GM04503 (cell line): ENCODE measurements around the gene SLC7A10.
"Not testable (repeated sequence)": the region's sequence is repeated elsewhere in the genome, so short reads cannot be mapped to it uniquely, and the experiment has no call there.

Source experiments
- DNase-seq: peaks from one replicate; pipeline ENCODE4 v3.0.0-alpha.2; 2012; ENCODE audit warnings: low read depth

The SLC7A10 gene

DNA sequence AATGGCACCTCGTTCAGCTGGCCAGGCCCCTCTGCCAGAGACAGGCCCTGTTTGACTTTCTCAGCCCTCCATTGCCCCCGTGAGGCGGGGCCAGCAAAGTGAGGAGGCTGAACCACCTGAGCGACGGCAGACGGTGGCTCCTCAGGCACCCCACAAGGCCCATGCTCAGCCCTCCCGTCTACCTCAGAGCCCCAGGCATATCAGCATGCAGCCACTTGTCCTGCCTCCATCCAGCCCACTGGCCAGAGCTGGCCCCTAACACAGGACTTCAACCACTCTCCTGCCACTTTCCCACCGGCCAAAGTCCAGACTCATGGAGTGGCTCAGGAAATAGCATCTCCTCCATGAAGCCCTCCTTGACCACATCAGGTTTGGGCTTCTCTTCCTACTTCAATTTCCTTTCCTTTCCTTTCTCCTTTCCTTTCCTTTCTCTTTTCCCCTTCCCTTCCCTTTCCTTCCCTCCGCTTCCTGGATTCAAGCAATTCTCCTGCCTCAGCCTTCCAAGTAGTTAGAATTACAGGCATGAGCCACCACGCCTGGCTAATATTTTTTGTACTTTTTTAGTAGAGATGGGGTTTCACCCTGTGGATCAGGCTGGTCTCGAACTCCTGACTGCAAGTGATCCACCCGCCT is 9.3 kb downstream of the SLC7A10 start:
- DNase-seq = no peak

DNA sequence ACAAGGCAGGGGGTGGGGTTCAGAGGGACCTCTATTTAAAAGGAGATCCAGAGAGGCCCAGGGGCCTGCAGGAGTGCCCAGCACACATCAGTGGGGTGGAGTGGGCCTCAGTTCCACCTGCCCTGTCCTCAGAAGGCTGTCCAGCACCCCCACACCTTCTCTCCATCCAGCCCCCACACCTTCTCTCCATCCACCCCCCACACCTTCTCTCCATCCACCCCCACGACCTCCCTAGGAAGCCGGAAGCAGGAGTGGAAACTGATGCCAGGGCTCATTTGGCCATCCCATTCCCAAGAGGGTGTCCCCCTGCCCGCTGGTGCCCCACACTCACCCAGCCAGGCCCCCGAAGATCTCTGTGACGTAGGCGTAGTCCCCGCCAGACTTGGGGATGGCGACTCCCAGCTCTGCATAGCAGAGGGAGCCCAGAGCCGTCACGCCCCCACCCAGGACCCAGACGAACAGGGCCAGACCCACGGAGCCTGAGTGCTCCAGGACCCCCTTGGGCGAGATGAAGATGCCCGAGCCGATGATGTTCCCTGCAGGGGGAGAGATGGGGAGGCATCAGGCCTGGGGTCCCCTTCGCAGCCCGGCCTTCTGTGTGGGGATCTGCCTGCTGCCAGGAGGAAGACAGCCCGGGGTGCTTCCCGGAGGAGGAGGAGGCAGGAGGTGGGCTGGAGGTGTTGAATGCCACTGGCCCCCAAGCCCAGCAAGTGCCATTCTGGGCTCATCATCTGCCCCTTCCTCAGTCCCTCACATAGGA is 10.0 kb downstream of the SLC7A10 start:
- no peak for DNase-seq

DNA sequence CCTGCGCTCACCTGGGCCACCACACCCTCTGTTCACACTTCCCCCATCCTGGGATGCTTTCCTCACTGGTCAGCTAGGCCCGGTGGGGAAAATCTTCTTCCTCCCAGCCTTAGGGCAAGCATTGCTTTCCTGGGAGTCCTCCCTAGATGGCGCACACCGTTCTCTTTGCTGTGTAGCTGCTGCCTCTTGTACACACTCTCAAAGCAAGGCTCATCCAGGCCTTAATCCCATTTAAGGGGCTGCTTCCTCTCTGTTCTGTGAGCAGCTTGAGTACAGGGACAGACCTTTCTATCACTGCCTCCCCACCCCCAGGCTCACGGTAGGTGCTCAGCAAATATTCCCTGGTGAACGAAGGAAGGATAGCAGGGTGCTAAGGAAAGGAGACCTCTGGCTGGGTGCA is 11.1 kb downstream of the SLC7A10 start:
- DNase-seq = no peak

DNA sequence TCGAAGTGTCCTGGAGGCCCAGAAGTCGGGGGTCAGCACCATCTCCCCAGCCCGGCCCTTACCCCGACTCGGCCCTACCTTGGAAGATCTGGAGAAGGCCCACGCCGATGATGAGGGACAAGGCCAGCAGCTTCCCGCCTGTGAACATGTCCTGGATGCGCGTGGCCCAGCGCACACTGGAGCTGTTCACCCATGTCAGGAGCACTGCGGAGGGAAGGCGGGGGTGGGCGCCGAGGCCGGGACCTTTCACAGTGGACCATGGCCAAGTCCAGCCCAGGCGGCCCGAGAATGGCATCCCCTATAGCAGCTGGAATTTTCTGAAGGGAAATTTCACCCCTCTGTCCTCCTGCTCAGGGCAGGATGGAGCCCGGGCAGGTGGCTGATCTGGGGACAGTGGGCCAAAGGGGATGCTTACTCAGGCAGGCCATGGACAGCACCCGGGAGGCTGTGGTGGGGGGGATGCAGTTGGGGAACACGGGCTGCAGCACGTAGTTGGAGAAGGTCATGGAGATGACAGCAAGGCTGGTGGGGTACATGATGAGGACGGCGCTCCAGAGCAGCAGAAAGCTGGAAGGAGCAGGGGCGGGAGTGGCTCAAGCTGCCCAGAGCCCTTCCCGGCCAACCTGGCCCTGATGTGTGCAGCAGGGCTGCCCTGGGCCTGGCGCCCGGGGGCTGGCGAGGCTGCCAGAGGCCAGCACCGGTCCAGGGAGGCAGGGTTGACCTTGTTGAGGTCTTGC is 13.0 kb downstream of the SLC7A10 start:
- no peak for DNase-seq

DNA sequence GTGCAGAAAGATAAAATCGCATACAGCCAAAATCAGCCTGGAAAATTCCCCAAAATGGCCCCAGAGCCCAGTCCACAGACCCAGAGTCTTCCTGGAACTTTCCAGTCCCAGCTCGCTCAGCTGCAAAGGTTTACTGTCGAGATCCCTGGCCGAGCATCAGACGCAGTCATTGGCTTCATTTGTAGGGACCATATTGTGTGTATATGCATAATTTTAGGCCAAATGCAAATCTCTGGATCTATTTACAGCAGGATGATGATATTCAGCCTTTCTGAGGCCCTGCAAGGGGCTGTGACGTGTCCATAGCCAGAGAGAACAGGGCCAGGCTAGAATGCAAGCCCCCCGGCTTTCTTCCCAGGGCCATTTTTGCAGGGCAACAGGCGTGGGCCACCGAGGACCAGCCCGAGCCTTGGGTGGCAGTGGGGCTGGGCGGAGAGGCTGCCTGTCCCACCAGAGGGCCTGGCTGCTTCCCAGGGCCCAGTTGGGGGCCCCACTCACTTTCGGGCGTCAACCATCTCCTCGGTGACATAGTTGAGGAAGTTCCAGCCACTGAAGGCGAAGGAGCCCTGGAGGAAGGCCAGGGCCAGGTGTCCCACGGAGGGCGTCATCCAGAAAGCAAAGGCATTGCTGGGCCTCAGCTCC is 13.7 kb downstream of the SLC7A10 start:
- no peak for DNase-seq

DNA sequence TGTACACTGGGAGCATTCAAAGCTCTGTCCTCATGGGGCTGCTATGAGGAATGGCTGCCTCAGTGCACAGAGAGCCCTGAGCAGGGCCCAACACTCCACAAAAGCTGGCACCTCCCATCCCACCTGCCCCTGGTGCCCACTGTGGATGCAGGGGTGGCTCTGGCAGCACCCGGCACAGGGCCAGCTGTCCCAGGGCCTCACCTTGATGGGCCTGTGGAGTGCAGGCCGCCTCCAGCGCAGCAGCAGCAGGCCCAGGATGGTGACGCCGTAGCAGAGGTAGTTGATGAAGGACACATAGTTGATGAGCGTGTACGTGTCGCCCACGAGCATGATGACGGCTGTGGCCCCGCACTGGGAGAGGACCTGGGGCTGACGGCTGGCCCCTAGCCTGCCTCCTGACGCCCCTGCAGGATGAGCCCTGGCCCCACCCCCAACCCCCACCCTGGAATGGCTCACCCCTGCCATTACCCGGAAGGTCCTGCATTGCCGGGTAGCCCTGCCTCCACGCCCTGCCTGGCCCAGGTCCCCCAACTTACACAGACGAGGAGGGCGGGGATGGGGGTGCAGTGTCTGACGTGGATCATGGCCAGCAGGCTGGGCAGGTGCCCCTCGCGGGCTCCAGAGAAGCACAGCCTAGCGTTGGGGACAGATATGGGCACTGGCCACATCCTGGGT is 15.2 kb downstream of the SLC7A10 start:
- no peak for DNase-seq

DNA sequence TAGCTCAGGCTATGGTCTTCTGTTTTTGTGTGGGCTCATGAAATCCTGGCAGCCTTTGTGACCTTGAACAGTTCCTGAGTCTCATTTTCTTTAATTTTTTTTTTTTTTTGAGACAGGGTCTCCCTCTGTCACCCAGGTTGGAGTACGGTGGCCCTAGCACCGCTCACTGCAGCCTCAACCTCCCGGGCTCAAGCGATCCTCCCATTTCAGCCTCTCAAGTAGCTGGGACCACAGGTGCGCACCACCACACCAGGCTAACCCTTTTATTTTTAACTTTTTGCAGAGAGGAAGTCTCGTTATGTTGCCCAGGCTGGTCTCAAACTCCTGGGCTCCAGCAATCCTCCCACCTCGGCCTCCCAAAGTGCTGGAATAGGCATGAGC is 15.8 kb downstream of the SLC7A10 start:
- not testable (repeated sequence) for DNase-seq

DNA sequence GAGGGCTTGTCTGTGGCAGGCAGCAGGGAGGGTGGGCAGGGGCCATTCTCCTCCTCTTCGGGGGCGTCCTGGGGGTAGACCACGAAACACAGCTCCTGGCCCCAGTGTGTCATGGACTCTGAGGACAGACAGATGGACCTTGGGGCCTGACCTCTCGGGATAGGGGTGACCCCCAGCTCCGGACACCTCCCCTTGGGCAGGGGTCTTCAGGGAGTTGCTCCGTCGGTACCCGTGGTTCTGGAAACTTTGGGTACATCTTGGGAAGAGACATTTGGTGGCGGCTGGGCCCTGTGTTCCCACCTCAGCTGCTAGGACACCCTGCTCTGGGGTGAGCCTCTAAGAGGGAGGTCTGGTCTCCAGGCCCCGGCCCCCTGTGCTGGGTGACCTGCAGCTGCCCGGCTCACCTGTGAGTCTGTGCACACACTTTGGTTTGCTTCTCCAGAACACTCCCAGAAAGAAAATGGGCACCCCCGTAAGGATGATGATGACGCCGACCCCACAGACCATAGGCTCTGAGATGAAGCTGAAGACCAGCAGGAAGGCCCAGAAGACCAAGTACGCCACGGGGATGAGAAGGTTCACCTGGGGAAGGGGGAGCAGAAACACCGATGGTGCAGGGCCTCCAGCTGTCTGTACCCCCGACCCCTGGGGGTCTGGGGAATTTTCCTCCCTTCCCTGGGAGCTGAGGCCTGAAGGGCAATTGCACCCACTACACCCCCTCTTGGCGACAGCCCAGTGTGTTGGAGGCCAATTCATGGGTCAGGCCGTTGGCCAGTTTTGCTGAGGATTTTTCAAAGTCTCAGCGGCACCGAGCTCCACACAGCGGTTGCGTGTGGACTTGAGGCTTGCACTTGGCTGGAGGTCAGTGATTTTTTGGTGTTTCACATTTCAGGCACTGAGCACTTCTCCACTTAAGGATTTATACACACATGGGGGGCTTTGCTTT is 16.5 kb downstream of the SLC7A10 start:
- no peak for DNase-seq

DNA sequence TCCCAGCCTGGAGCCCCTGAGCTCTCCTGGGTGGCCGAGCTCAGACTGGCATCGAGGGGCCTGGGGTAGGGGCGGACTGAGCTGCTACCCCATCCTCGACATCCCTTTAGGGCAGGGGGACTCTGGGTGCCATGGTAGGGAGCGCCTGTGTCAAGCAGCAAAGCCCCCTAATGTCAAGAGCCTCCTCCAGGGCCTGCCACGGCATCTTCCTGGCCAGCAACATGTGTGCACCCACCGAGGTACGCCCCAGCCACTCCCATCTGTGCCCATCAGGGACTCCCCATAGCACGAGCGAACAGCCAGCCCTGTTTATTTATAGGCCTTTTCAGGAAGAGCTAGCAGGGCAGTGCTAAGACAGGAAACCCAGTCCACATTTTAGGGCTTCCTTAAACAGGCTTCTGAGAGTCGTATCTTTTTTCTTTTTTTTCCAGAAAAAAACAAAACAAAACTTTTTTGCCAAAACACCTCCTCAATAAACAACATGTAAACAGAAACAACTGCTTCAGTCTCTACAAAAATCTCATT is 17.2 kb downstream of the SLC7A10 start:
- no peak for DNase-seq

DNA sequence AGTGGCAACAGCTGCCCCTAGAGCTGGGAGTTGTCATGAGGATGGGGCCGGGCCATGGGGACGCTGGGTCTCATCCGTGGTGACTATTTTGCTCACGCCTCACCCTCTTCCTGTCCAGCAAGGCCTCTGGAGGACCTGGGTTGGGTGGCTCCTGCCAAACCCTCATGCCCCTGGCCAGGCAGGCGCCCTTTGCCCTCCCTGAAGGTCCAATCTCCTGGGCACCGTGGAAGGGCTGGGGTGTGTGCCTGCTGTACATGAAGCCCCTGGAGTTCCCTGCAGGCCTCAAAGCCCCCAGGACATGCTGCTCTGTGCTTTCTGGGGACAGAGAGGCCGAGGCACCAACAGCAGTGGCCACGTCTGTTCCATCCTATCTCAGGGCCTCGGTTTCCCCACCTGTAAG is 17.7 kb downstream of the SLC7A10 start:
- DNase-seq = no peak

DNA sequence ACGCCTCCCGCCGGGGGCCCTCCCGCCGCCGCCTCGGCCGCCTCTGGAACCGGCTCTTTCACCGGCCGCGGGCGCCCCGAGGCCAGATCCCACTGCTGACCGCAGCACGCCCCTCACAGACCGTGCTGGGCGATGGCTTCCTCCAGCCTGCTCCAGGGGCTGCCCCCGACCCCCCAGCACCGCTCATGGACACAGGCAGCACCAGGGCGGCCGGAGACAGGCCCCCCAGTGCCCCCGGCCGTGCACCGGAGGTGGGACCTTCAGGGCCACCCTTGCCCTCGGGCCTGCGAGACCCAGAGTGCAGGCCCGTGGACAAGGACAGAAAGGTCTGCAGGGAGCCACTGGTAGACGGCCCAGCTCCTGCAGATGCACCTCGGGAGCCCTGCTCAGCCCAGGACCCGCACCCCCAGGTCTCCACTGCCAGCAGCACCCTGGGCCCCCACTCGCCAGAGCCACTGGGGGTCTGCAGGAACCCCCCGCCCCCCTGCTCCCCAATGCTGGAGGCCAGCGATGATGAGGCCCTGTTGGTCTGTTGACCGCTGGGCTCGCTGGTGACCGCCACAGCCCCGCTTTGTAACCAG is 18.5 kb downstream of the SLC7A10 start:
- DNase-seq = no peak

DNA sequence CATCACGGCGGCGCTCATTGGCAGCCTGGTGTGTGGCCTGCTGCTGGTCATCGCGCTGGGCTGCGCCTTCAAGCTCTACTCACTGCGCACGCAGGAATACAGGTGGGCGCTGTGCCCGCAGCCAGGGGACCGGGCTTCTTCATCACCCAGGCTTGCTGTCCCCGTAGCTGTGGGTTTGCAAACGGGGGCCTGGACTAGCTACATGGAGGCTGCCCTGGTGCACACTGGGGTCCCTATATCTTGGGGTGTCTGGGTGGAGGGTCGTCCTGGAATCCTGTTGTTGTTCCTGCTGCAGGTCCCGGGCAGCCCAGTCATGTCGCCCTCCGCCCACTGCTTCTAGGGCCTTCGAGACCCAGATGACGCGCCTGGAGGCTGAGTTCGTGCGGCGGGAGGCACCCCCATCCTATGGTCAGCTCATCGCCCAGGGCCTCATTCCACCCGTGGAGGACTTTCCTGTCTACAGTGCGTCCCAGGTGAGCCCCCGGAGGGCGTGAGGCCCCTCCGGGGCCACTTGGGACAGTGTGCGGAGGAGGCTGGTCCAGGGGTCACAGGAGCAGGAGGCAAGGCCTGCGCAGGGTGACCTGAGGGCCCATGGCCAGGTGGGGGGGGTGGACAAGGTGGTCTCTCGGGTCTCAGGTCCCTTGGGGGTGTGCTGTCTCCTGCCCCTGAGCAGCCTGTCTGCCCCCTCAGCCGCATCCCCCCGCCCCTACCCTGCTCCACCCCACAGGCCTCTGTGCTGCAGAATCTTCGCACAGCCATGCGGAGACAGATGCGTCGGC is 19.2 kb downstream of the SLC7A10 start:
- DNase-seq = no peak

DNA sequence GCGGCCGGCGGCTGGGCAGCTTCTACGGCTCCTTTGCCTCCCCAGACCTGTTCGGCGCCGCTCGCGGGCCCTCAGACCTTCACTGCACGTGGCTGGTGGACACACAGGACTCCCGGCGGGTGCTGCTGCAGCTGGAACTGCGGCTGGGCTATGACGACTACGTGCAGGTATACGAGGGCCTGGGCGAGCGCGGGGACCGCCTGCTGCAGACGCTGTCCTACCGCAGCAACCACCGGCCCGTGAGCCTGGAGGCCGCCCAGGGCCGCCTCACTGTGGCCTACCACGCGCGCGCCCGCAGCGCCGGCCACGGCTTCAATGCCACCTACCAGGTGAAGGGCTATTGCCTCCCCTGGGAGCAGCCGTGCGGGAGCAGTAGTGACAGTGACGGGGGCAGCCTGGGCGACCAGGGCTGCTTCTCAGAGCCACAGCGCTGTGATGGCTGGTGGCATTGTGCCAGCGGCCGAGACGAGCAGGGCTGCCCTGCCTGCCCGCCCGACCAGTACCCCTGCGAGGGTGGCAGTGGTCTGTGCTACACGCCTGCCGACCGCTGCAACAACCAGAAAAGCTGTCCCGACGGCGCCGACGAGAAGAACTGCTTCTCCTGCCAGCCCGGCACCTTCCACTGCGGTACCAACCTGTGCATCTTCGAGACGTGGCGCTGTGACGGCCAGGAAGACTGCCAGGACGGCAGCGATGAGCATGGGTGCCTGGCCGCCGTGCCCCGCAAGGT is 20.0 kb downstream of the SLC7A10 start:
- no peak for DNase-seq

DNA sequence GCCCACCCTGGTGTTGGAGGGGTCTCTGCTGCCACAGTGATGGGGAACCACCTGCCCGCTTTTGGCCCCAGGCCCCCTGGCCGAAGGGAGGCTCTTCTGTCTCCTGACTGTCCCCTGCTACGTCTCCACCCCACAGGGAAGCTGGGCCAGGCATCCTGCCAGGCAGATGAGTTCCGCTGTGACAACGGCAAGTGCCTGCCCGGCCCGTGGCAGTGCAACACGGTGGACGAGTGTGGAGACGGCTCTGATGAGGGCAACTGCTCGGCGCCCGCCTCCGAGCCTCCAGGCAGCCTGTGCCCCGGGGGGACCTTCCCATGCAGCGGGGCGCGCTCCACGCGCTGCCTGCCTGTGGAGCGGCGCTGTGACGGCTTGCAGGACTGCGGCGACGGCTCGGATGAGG is 20.5 kb downstream of the SLC7A10 start:
- no peak for DNase-seq

DNA sequence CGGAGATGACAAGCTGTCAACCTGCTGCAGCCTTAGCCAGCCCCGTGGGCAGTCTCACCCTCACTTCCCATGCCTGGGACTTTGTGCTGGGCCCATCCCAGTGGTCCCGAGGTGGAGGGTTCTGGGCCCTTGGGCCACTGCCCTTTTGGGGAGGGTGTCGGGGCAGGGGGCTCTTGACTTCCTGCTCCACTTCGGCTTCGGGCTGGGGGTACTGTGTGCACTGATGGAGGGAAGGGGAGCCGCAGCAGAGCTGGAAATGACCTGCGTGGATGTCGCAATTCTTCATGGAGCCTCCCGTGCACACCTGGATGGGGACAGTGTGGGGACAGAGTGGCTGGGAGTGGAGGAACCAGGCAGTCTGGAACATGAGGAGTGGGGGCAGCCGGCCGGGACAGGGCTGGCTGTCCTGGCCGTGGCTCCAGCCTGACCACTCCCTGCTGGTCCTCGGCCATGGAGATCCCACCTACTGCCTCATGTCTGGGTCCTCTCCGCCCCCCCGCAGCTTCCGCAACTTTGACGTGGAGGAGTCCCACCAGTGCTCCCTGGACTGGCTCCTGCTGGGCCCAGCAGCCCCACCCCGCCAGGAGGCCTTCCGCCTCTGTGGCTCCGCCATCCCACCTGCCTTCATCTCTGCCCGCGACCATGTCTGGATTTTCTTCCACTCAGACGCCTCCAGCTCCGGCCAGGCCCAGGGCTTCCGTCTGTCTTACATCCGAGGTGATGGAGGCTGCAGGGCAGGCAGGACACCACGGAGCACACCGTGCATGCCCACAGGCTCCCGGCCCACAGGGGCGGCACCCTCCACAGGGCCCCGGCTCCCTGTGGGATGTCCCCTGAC is 21.3 kb downstream of the SLC7A10 start:
- no peak for DNase-seq

DNA sequence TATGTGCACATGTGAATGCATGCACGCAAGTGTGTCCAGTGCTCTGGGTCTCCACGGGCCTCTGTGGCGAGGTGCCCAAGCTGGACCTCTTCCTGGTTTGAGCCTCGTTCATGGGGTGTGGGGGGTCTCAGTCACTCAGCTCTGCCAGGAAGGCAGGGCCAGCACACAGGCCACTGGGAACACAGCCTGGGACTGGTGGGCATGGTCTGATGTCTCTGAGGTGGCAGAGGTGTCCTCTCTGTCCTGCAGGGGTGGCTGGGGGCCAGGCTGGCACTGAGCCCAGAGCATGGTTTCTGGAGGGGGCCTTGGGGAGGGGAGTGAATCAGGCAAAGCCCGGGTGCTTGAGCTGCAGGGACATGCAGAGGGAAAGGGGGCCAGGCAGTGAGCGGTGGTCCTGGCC is 22.1 kb downstream of the SLC7A10 start:
- no peak for DNase-seq

DNA sequence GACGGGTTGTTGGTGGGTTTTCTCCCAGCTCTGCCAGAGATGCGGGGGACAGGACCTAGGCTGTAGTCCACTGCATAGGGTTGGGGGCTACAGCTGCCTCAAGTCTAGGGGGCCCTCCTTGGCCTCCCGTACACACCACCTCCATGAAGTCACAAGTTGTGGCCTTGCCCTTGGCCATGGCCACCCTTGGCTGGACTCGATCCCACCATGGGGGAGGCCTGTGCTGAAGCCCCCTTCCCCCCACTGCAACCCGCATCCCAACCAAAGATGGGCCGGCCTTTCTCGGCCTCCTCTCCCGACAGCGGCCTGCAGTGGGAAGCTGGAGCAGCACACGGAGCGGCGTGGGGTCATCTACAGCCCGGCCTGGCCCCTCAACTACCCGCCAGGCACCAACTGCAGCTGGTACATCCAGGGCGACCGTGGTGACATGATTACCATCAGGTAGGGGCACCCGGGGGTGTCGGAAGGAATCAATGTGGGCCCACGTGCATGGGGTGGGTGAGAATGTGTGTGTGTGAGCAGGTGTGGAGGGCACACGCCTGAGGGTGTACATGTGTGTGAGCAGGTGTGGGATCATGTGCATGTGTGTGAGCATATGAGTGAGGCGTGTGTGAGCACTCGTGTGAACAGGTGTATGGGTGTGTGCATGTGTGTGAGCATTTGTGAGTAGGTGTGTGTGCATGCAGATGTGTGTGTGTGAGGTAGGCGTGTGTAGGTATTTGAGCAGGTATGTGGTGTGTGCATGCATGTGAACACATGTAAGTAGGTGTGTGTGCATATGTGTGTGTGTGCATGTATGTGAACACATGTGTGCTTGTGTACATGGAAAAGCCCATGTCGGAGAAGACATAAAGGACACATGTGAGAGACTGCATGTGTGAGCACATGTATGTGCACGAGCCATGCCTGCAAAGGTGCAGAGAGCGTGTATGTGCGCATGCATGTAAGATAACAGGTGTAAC is 22.8 kb downstream of the SLC7A10 start:
- DNase-seq = no peak
